ENCODE measurements around the gene ALKBH3. TPM values are rescaled to one million over a fixed set of nuclear protein-coding genes. Genes with fewer than 3 reads are reported as not detected.

The ALKBH3 gene
- total and polyA plus RNA-seq, 2 of the 13 experiments (the other 11 are each of a cell fraction or from before 2014, with no cell fraction given): 17.8 to 36.1 TPM

DNA sequence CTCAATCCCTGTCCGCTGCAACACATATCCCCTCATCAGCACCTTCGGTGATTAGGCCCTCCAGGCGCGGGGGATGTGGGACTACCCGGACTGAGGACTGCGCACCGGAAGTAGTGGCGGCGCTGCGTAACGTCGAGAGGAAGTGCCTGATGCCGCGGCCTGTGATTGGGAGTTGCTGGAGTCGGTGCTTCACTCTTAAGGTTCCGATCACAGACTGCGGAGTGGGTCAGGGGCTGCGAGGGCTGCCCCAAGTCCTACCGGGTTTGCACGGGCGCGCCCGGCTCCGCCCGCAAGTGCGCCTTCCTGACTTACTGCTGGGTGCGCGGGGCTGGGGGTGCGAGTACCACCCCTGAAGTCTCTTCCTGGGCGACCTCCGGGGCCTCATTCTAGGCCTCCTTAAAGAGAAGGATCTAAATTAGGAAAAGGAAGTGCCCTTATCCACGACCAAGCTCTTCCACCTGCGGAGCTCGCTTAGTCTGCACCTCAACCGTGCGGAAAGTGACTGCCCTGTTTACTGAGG is at the start of gene ALKBH3 (continued):
- TF ChIP-seq ZNF607 (CRISPR knock-in tag; IDR thresholded peaks at IDR 0.05; ENCODE audit: borderline replicate concordance) (peak; percentile 90), TARDBP (CRISPR knock-in tag; IDR thresholded peaks at IDR 0.05) (peak; percentile 96), SRSF4 (IDR thresholded peaks at IDR 0.05; ENCODE audit: low read depth, low read length, poor library complexity, severe bottlenecking) (no peak), RFXANK (CRISPR knock-in tag; IDR thresholded peaks at IDR 0.05) (no peak), NONO (IDR thresholded peaks at IDR 0.05) (no peak), NONO (CRISPR knock-in tag; conservative IDR thresholded peaks at IDR 0.05) (peak; percentile 98), HOXA5 (CRISPR knock-in tag; IDR thresholded peaks at IDR 0.05) (no peak), SMAD1 (CRISPR knock-in tag; IDR thresholded peaks at IDR 0.05; ENCODE audit: borderline replicate concordance, low read depth) (peak; percentile 93; the same call in 1 of the 2 replicates), ZNF564 (CRISPR knock-in tag; IDR thresholded peaks at IDR 0.05) (peak; percentile 95), IKZF1 (IDR thresholded peaks at IDR 0.05) (no peak), ZNF703 (CRISPR knock-in tag; IDR thresholded peaks at IDR 0.05; ENCODE audit: borderline replicate concordance) (no peak), DR1 (CRISPR knock-in tag; IDR thresholded peaks at IDR 0.05) (peak; percentile 58; the same call in 1 of the 2 replicates), SPEN (CRISPR knock-in tag; IDR thresholded peaks at IDR 0.05; ENCODE audit: low read depth) (peak; percentile 99), ATF1 (CRISPR knock-in tag; IDR thresholded peaks at IDR 0.05) (peak; percentile 87), ZC3H13 (CRISPR knock-in tag; IDR thresholded peaks at IDR 0.05) (peak; percentile 80; the same call in 1 of the 2 replicates), DNMT1 (CRISPR knock-in tag; IDR thresholded peaks at IDR 0.05) (peak; percentile 80; the same call in 1 of the 2 replicates), RXRA (CRISPR knock-in tag; IDR thresholded peaks at IDR 0.05) (peak; percentile 66; the same call in 1 of the 2 replicates), ZNF232 (CRISPR knock-in tag; IDR thresholded peaks at IDR 0.05; ENCODE audit: borderline replicate concordance) (no peak), HINFP (CRISPR knock-in tag; IDR thresholded peaks at IDR 0.05; ENCODE audit: low read depth) (0 out of 2 replicates have a peak, but pooled peaks have one; percentile 73), NFIB (CRISPR knock-in tag; IDR thresholded peaks at IDR 0.05; ENCODE audit: borderline replicate concordance) (no peak), ZNF224 (CRISPR knock-in tag; IDR thresholded peaks at IDR 0.05) (peak; percentile 63; the same call in 1 of the 2 replicates)
- TF ChIP-seq, protein P1, sequence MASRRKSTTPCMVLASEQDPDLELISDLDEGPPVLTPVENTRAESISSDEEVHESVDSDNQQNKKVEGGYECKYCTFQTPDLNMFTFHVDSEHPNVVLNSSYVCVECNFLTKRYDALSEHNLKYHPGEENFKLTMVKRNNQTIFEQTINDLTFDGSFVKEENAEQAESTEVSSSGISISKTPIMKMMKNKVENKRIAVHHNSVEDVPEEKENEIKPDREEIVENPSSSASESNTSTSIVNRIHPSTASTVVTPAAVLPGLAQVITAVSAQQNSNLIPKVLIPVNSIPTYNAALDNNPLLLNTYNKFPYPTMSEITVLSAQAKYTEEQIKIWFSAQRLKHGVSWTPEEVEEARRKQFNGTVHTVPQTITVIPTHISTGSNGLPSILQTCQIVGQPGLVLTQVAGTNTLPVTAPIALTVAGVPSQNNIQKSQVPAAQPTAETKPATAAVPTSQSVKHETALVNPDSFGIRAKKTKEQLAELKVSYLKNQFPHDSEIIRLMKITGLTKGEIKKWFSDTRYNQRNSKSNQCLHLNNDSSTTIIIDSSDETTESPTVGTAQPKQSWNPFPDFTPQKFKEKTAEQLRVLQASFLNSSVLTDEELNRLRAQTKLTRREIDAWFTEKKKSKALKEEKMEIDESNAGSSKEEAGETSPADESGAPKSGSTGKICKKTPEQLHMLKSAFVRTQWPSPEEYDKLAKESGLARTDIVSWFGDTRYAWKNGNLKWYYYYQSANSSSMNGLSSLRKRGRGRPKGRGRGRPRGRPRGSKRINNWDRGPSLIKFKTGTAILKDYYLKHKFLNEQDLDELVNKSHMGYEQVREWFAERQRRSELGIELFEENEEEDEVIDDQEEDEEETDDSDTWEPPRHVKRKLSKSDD (CRISPR knock-in tag; IDR thresholded peaks at IDR 0.05; ENCODE audit: low read depth): no peak; the same call in 1 of the 2 replicates
- TF ChIP-seq, protein P2, sequence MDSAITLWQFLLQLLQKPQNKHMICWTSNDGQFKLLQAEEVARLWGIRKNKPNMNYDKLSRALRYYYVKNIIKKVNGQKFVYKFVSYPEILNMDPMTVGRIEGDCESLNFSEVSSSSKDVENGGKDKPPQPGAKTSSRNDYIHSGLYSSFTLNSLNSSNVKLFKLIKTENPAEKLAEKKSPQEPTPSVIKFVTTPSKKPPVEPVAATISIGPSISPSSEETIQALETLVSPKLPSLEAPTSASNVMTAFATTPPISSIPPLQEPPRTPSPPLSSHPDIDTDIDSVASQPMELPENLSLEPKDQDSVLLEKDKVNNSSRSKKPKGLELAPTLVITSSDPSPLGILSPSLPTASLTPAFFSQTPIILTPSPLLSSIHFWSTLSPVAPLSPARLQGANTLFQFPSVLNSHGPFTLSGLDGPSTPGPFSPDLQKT (CRISPR knock-in tag; IDR thresholded peaks at IDR 0.05; ENCODE audit: borderline replicate concordance): no peak
